Head of caudate nucleus (tissue), 42 donors: ENCODE results near the gene STIM2.

Experiments
- DNase-seq, 42 donors: peaks; one replicate each; pipeline versions ENCODE4 v3.0.0 to v3.0.0-alpha.2; 2020 to 2021; ENCODE audit warnings: mixed read lengths in 7 of 42
- intact Hi-C: fragments of 100-400 bp; cut with DNase I; formaldehyde crosslinking; loops from one replicate; pipeline ENCODE4 v1.15.0; 2022

The STIM2 gene

GRCh38 chr4:26862381-26862915, 1.8 kb downstream of the STIM2 start:
- intact Hi-C loops, result loop anchor here (5.0 kb wide), 2 partner anchors 130 to 280 kb away; partner anchors contain the start of gene TBC1D19

GRCh38 chr4:26863512-26863911, 2.9 kb downstream of the STIM2 start:
- no peak for DNase-seq
- intact Hi-C loops, result loop anchor here (5.0 kb wide), 2 partner anchors 129 to 281 kb away; partner anchors contain the start of gene TBC1D19

More at GRCh38 chr4:26862381-26862915, 1.8 kb downstream of the STIM2 start:
- DNase-seq, result no peak

- intact Hi-C loops, result loop anchor here (5.0 kb wide), 2 partner anchors 127 to 283 kb away; partner anchors contain the start of gene TBC1D19
- DNase-seq, result no peak
These were observed 4.3 kb downstream of the STIM2 start for GRCh38 chr4:26864899-26865298.

- intact Hi-C loops, result no loop called here
- DNase-seq, result no peak
These were observed 5.6 kb downstream of the STIM2 start for GRCh38 chr4:26866203-26866602.

- DNase-seq, result no peak
- intact Hi-C loops, result no loop called here
These were observed 6.1 kb downstream of the STIM2 start for GRCh38 chr4:26866781-26867180.

- intact Hi-C loops, result no loop called here
- DNase-seq, result no peak
These were observed 7.5 kb downstream of the STIM2 start for GRCh38 chr4:26867914-26868684.

- no peak for DNase-seq
- intact Hi-C loops, result no loop called here
These were observed 10.1 kb downstream of the STIM2 start for GRCh38 chr4:26870576-26871262.

GRCh38 chr4:26871611-26872010, 11.0 kb downstream of the STIM2 start:
- DNase-seq, result no peak
- intact Hi-C loops, result no loop called here

- intact Hi-C loops, result no loop called here
- no peak for DNase-seq
These were observed 12.9 kb downstream of the STIM2 start for GRCh38 chr4:26873391-26874026.

- intact Hi-C loops, result no loop called here
- no peak for DNase-seq
These were observed 13.5 kb downstream of the STIM2 start for GRCh38 chr4:26874110-26874509.

- intact Hi-C loops, result no loop called here
- no peak for DNase-seq
These were observed 16.8 kb downstream of the STIM2 start for GRCh38 chr4:26877406-26877805.

- intact Hi-C loops, result no loop called here
- DNase-seq, result no peak
These were observed 17.3 kb downstream of the STIM2 start for GRCh38 chr4:26877961-26878360.

- intact Hi-C loops, result no loop called here
- no peak for DNase-seq
These were observed 18.3 kb downstream of the STIM2 start for GRCh38 chr4:26878794-26879391.

GRCh38 chr4:26879805-26880204, 19.2 kb downstream of the STIM2 start:
- intact Hi-C loops, result no loop called here
- DNase-seq, result no peak

GRCh38 chr4:26884026-26884425, 23.4 kb downstream of the STIM2 start:
- DNase-seq, result no peak
- intact Hi-C loops, result no loop called here

- intact Hi-C loops, result no loop called here
These were observed 23.9 kb downstream of the STIM2 start for GRCh38 chr4:26884486-26884988.

GRCh38 chr4:26885912-26886274, 25.3 kb downstream of the STIM2 start:
- intact Hi-C loops, result no loop called here
- no peak for DNase-seq

More at GRCh38 chr4:26884486-26884988, 23.9 kb downstream of the STIM2 start:
- no peak for DNase-seq

GRCh38 chr4:26887143-26887542, 26.5 kb downstream of the STIM2 start:
- no peak for DNase-seq
- intact Hi-C loops, result no loop called here

- no peak for DNase-seq
- intact Hi-C loops, result no loop called here
These were observed 27.2 kb downstream of the STIM2 start for GRCh38 chr4:26887809-26888208.
